H1 (cell line): Measurements from ENCODE around the gene PRRX2. TPM values are rescaled to one million over a fixed set of nuclear protein-coding genes. Genes with fewer than 3 reads are reported as not detected.

ENCODE experiments used
- CTCF ChIA-PET: fragments of 300-600 bp; sonication (Branson Sonifier 250); formaldehyde crosslinking; loops from one replicate; lab custom pipeline; 2021; ENCODE audit not compliant: partially characterized antibody; lab: Charles Lee
- POLR2A ChIA-PET: fragments of 300-600 bp; sonication (Branson Sonifier 250); formaldehyde crosslinking; loops from one replicate; lab custom pipeline; 2021; ENCODE audit warnings: inconsistent platforms; ENCODE audit not compliant: partially characterized antibody; lab: Charles Lee
- DNase-seq, 2 experiments: peaks; one replicate each; pipeline versions ENCODE4 v3.0.0 to v3.0.0-alpha.2; 2010 to 2022; ENCODE audit warnings: low spot score in 2 of 2, low read depth in 1 of 2, mixed read lengths in 1 of 2
- FAIRE-seq: peaks from 2 replicates; lab custom pipeline; 2011; peaks lifted over from hg19 to GRCh38; lab: Jason Lieb, UNC
- H2AFZ ChIP-seq: 2 replicates; pipeline ENCODE4 v1.8.1; 2012; ENCODE audit warnings: low read length, inconsistent platforms
- H2AK5ac ChIP-seq: 2 replicates; pipeline ENCODE4 v1.6.1; 2013; ENCODE audit warnings: low read depth, low read length
- H2BK120ac ChIP-seq: replicated peaks from 2 replicates; pipeline ENCODE3; 2013; ENCODE audit warnings: low read depth, low read length, inconsistent platforms
- H2BK12ac ChIP-seq: 2 replicates; pipeline ENCODE4 v1.6.1; 2013; ENCODE audit warnings: low read depth, low read length
- H2BK15ac ChIP-seq: 2 replicates; pipeline ENCODE4 v1.6.1; 2013; ENCODE audit warnings: low read length
- H2BK20ac ChIP-seq: 2 replicates; pipeline ENCODE4 v1.6.1; 2013; ENCODE audit warnings: low read length
- H2BK5ac ChIP-seq: 2 replicates; pipeline ENCODE4 v1.6.1; 2013; ENCODE audit warnings: low read depth, low read length
- H3K14ac ChIP-seq: 2 replicates; pipeline ENCODE4 v1.6.1; 2013; ENCODE audit warnings: inconsistent platforms; ENCODE audit not compliant: insufficient read length
- H3K18ac ChIP-seq: 2 replicates; pipeline ENCODE4 v1.6.1; 2013; ENCODE audit warnings: low read length; ENCODE audit errors: extremely low read depth
- H3K23ac ChIP-seq: 2 replicates; pipeline ENCODE4 v1.6.1; 2013; ENCODE audit warnings: inconsistent platforms; ENCODE audit not compliant: insufficient read length
- H3K23me2 ChIP-seq: 2 replicates; pipeline ENCODE4 v1.6.1; 2013; ENCODE audit warnings: low read depth, low read length
- H3K27ac ChIP-seq: 2 replicates; pipeline ENCODE4 v1.6.1; 2011; ENCODE audit warnings: low read depth, low read length, inconsistent platforms
- H3K27me3 ChIP-seq, 4 experiments: replicated peaks in 1 of 4; 1 replicate in 1 of 4; 2 replicates in 3 of 4; pipeline versions ENCODE4 v1.6.1 to v1.8.1; 2011 to 2013; ENCODE audit warnings: low read length in 3 of 4, mild to moderate bottlenecking in 3 of 4, inconsistent platforms in 2 of 4, mixed read lengths in 2 of 4, moderate library complexity in 1 of 4; ENCODE audit not compliant: control insufficient read depth in 3 of 4, insufficient read depth in 3 of 4; ENCODE audit errors: extremely low read depth in 1 of 4
- H3K36me3 ChIP-seq, 4 experiments: 2 replicates each; pipeline versions ENCODE4 v1.6.1 to v1.8.1; 2011 to 2013; ENCODE audit warnings: mild to moderate bottlenecking in 4 of 4, low read length in 3 of 4, moderate library complexity in 2 of 4, control low read depth in 1 of 4, inconsistent platforms in 1 of 4; ENCODE audit not compliant: insufficient read depth in 4 of 4, control insufficient read depth in 2 of 4
- H3K4ac ChIP-seq: replicated peaks from 2 replicates; pipeline ENCODE3; 2013; ENCODE audit warnings: low read length, low read depth, mixed read lengths, inconsistent platforms; ENCODE audit not compliant: insufficient read length
- H3K4me1 ChIP-seq, 4 experiments: replicated peaks in 1 of 4; 1 replicate in 1 of 4; 2 replicates in 3 of 4; pipeline versions ENCODE4 v1.6.1 to v1.8.1; 2011 to 2013; ENCODE audit warnings: low read length in 3 of 4, inconsistent platforms in 2 of 4, mixed read lengths in 1 of 4; ENCODE audit not compliant: insufficient read depth in 4 of 4, control insufficient read depth in 3 of 4
- H3K4me2 ChIP-seq, 2 experiments: 2 replicates each; pipeline versions ENCODE4 v1.6.1 to v1.8.1; 2011 to 2013; ENCODE audit warnings: low read depth in 2 of 2, low read length in 2 of 2, control low read depth in 1 of 2, inconsistent platforms in 1 of 2, mild to moderate bottlenecking in 1 of 2; ENCODE audit not compliant: insufficient read depth in 1 of 2
- H3K4me3 ChIP-seq, 4 experiments: fragments of 200-600, 300-600 bp in 1 of 4; sonication (generic), shearing (Covaris generic), sonication (Bioruptor Twin) in 1 of 4; 2 replicates each; pipeline versions ENCODE4 v1.5.1 to v1.8.1; 2011 to 2016; ENCODE audit warnings: low read length in 4 of 4, low read depth in 3 of 4, control low read depth in 2 of 4, inconsistent platforms in 2 of 4, mild to moderate bottlenecking in 2 of 4, mixed read lengths in 1 of 4, moderate library complexity in 1 of 4; ENCODE audit not compliant: insufficient read depth in 2 of 4; ENCODE audit errors: extremely low read depth in 1 of 4
- H3K56ac ChIP-seq: replicated peaks from 2 replicates; pipeline ENCODE3; 2013; ENCODE audit warnings: low read depth, mild to moderate bottlenecking, mixed read lengths, low read length, inconsistent platforms; ENCODE audit not compliant: insufficient read length
- H3K79me1 ChIP-seq: 2 replicates; pipeline ENCODE4 v1.6.1; 2013; ENCODE audit warnings: low read depth, low read length, control low read depth
- H3K79me2 ChIP-seq, 2 experiments: 2 replicates each; pipeline versions ENCODE4 v1.6.1 to v1.8.1; 2012 to 2013; ENCODE audit warnings: low read length in 2 of 2, mild to moderate bottlenecking in 2 of 2, inconsistent platforms in 1 of 2; ENCODE audit not compliant: insufficient read depth in 2 of 2, control insufficient read depth in 1 of 2
- H3K9ac ChIP-seq, 4 experiments: replicated peaks in 1 of 4; 1 replicate in 1 of 4; 2 replicates in 3 of 4; pipeline versions ENCODE4 v1.6.1 to v1.8.1; 2011 to 2013; ENCODE audit warnings: low read depth in 3 of 4, low read length in 3 of 4, control low read depth in 2 of 4, mild to moderate bottlenecking in 2 of 4, moderate library complexity in 2 of 4, inconsistent platforms in 1 of 4; ENCODE audit errors: extremely low read depth in 1 of 4
- H3K9me3 ChIP-seq, 2 experiments: 2 replicates each; pipeline versions ENCODE4 v1.6.1 to v1.8.1; 2012 to 2013; ENCODE audit warnings: mild to moderate bottlenecking in 2 of 2, moderate library complexity in 2 of 2, control low read depth in 1 of 2, inconsistent platforms in 1 of 2, low read depth in 1 of 2, low read length in 1 of 2, mixed read lengths in 1 of 2; ENCODE audit not compliant: insufficient read depth in 2 of 2
- H4K20me1 ChIP-seq, 2 experiments: replicated peaks in 1 of 2; 2 replicates each; pipeline versions ENCODE3 to v1.8.1; 2011 to 2013; ENCODE audit warnings: inconsistent platforms in 2 of 2, low read length in 2 of 2, mild to moderate bottlenecking in 1 of 2; ENCODE audit not compliant: insufficient read depth in 2 of 2, control insufficient read depth in 1 of 2
- H4K5ac ChIP-seq: 2 replicates; pipeline ENCODE4 v1.6.1; 2013; ENCODE audit warnings: low read length, low read depth, mixed read lengths, inconsistent platforms; ENCODE audit not compliant: insufficient read length
- H4K8ac ChIP-seq: 2 replicates; pipeline ENCODE4 v1.8.0; 2013; ENCODE audit warnings: mild to moderate bottlenecking, moderate library complexity, low read length, inconsistent platforms; ENCODE audit not compliant: insufficient read depth; ENCODE audit errors: extremely low read depth
- H4K91ac ChIP-seq: replicated peaks from 2 replicates; pipeline ENCODE3; 2013; ENCODE audit warnings: low read length, mixed read lengths, inconsistent platforms; ENCODE audit not compliant: insufficient read length
- CHD1 ChIP-seq: IDR thresholded peaks from 2 replicates; pipeline ENCODE4 v1.6.1; 2012; ENCODE audit warnings: low read depth, low read length, improper control_type of control experiment
- SRF ChIP-seq: IDR thresholded peaks from 2 replicates; pipeline ENCODE4 v1.6.1; 2011; ENCODE audit warnings: mild to moderate bottlenecking, low read depth, low read length, moderate library complexity
- WGBS, 2 experiments: shearing (Covaris generic) in 1 of 2; methylation state at CpG; one replicate each; pipeline versions ENCODE4 v1.1.6 to v1.1.7; 2013 to 2015; ENCODE audit warnings: low lambda C conversion rate in 2 of 2, mixed read lengths in 2 of 2, inconsistent platforms in 1 of 2, low coverage in 1 of 2, missing lambda C conversion rate in 1 of 2; ENCODE audit not compliant: insufficient replicate concordance in 2 of 2, insufficient coverage in 1 of 2, insufficient read length in 1 of 2; ENCODE audit errors: extremely low coverage in 1 of 2, missing lambda C conversion rate in 1 of 2; 5-methylcytosine and 5-hydroxymethylcytosine counted together
- polyA plus RNA-seq, 7 experiments: library from polyadenylated mRNA; depleted of rRNA in 3 of 7; stranded (reverse) in 5 of 7; unstranded in 2 of 7; fragments of >200 nt in 5 of 7; fragments of 200-250 nt in 2 of 7; gene quantifications; 1 replicate in 5 of 7; 2 replicates in 1 of 7; 4 replicates in 1 of 7; pipeline versions ENCODE4 v1.2.1 to v1.2.3, GENCODE V29; 2011 to 2013; ENCODE audit warnings: missing spikeins in 2 of 7, mixed read lengths in 2 of 7
- total RNA-seq: library from RNA; stranded (reverse); fragmentation: NEBNext Ultra II Directional; extraction: Animal tissue kit (Norgen Biotek cat#: 25700); gene quantifications from 2 replicates; pipeline ENCODE4 v1.2.1, GENCODE V29; 2021

The PRRX2 gene
- total and polyA plus RNA-seq, 2 of the 8 experiments (the other 6 are each of a cell fraction or from before 2014, with no cell fraction given): 5.8 to 9.2 TPM

DNA sequence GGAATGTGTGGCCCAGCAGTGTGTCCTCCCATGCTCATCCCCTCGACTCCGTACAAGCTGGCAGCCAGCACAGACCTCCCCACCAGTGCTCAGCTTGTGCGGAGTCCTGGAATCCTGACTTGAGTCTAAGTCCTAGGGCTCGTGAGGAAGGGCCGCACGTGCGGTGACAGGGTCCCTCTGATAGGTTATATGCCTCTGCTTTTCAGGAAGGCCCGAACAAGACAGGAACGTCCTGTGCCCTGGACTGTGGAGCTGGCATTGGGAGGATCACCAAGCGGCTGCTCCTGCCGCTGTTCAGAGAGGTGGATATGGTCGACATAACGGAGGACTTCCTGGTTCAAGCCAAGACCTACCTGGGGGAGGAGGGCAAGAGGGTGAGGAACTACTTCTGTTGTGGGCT is 31.6 kb upstream of the PRRX2 start:
- no peak overlapping the region for H2BK120ac ChIP-seq
- H2BK20ac ChIP-seq: no peak overlapping the region
- no peak overlapping the region for H3K4ac ChIP-seq
- H3K56ac ChIP-seq: no peak overlapping the region
- no peaks in the 10 kb centered on the region for H3K9me3 ChIP-seq
- peaks cover 13 to 64% (median 35%) of the 10 kb centered on the region in 4 experiments for H3K36me3 ChIP-seq
- H3K27ac ChIP-seq: no peak overlapping the region
- H3K23me2 ChIP-seq: no peaks in the 10 kb centered on the region
- no peak overlapping the region for H2AK5ac ChIP-seq
- H3K4me3 ChIP-seq: no peak overlapping the region
- H3K79me1 ChIP-seq: peaks cover 23% of the 10 kb centered on the region
- no peak overlapping the region for H3K23ac ChIP-seq
- ChIA-PET POLR2A (interaction anchor here (1.2 kb wide), 1 partner anchor 9 kb away, joined by 5 read pairs; no protein-coding TSS in a partner anchor), CTCF (interaction anchor here (1.0 to 4.4 kb wide), 3 partner anchors 10 to 502 kb away, joined by 3 to 18 read pairs (median 3); no protein-coding TSS in a partner anchor)
- H4K8ac ChIP-seq: no peak overlapping the region; the same call in 1 of the 2 replicates
- H3K14ac ChIP-seq: no peak overlapping the region
- FAIRE-seq: no peak
- no peak for DNase-seq
- no peak overlapping the region for H4K91ac ChIP-seq
- H4K5ac ChIP-seq: no peak overlapping the region
- H2BK5ac ChIP-seq: no peak overlapping the region
- H3K18ac ChIP-seq: no peak overlapping the region
- H3K9ac ChIP-seq: no peak overlapping the region
- H4K20me1 ChIP-seq: peaks cover 38 to 65% of the 10 kb centered on the region in 2 experiments
- TF ChIP-seq SRF (no peak), CHD1 (no peak)
- H3K4me2 ChIP-seq: no peak overlapping the region
- no peaks in the 10 kb centered on the region for H3K27me3 ChIP-seq
- no peak overlapping the region for H2BK12ac ChIP-seq
- H2BK15ac ChIP-seq: no peak overlapping the region
- H3K4me1 ChIP-seq: peaks cover 0 to 6% (median 2%) of the 10 kb centered on the region in 4 experiments; a peak in 4 of 7 replicates
- peaks cover 26 to 50% of the 10 kb centered on the region in 2 experiments; a peak in 3 of 4 replicates for H3K79me2 ChIP-seq
- no peak overlapping the region for H2AFZ ChIP-seq
- 92% methylated on average over 12 of the region's 13 CpGs; no CpG with 5 or more reads in 1 of the 2 experiments for WGBS, 2 experiments
